MCF 10A (cell line): ENCODE data around the gene TEX101. TPM values are rescaled to one million over a fixed set of nuclear protein-coding genes. Genes with fewer than 3 reads are reported as not detected.

Experiments used
- BruUV-seq: library from RNA; stranded (reverse); fragments of 400-500 nt; replicated peaks from 2 replicates; lab custom pipeline; 2021; lab: Mats Ljungman, UMichigan
- CTCF ChIA-PET: fragments of 300-600 bp; sonication (Branson Sonifier 250); formaldehyde crosslinking; extraction: SDS; loops from one replicate; lab custom pipeline; 2021; ENCODE audit warnings: antibody characterized with exemption, inconsistent platforms; lab: Yijun Ruan, JAX
- POLR2A ChIA-PET: fragments of 300-600, 350-650 bp; sonication (Branson Sonifier 250); formaldehyde crosslinking; extraction: SDS; loops from one replicate; lab custom pipeline; 2020; ENCODE audit warnings: antibody characterized with exemption, inconsistent platforms; lab: Yijun Ruan, JAX
- DNase-seq: peaks from one replicate; pipeline ENCODE4 v3.0.0-alpha.2; 2018; ENCODE audit not compliant: unreplicated experiment
- H3K27ac Mint-ChIP-seq: one replicate; pipeline ENCODE4 v1.8.0; 2022; ENCODE audit warnings: mild to moderate bottlenecking, low read depth, mixed read lengths; ENCODE audit not compliant: unreplicated experiment
- H3K27me3 Mint-ChIP-seq: one replicate; pipeline ENCODE4 v1.8.0; 2022; ENCODE audit warnings: mixed read lengths; ENCODE audit not compliant: insufficient read depth, unreplicated experiment
- H3K36me3 Mint-ChIP-seq: one replicate; pipeline ENCODE4 v1.8.0; 2022; ENCODE audit warnings: mild to moderate bottlenecking, moderate library complexity, mixed read lengths; ENCODE audit not compliant: insufficient read depth, unreplicated experiment
- H3K4me1 Mint-ChIP-seq: one replicate; pipeline ENCODE4 v1.8.0; 2022; ENCODE audit warnings: mixed read lengths; ENCODE audit not compliant: insufficient read depth, unreplicated experiment
- H3K4me3 Mint-ChIP-seq: one replicate; pipeline ENCODE4 v1.8.0; 2022; ENCODE audit warnings: mild to moderate bottlenecking, moderate library complexity, mixed read lengths; ENCODE audit not compliant: unreplicated experiment
- H3K9me3 Mint-ChIP-seq: one replicate; pipeline ENCODE4 v1.8.0; 2022; ENCODE audit warnings: mixed read lengths; ENCODE audit not compliant: unreplicated experiment
- CTCF ChIP-seq: fragments of 200-600 bp; IDR thresholded peaks from one replicate; pipeline ENCODE4 v1.8.0; 2022; ENCODE audit warnings: antibody characterized with exemption, mild to moderate bottlenecking; ENCODE audit not compliant: unreplicated experiment
- intact Hi-C: fragments of 100-400 bp; cut with micrococcal nuclease; formaldehyde crosslinking; loops from 2 replicates; pipeline ENCODE4 v1.14.1; 2022
- total RNA-seq: library from RNA; stranded (reverse); gene quantifications from 2 replicates; pipeline ENCODE4 v1.2.3, GENCODE V29; 2022

Gene TEX101
- total RNA-seq, 1 experiment from 2014 or later: not detected

DNA sequence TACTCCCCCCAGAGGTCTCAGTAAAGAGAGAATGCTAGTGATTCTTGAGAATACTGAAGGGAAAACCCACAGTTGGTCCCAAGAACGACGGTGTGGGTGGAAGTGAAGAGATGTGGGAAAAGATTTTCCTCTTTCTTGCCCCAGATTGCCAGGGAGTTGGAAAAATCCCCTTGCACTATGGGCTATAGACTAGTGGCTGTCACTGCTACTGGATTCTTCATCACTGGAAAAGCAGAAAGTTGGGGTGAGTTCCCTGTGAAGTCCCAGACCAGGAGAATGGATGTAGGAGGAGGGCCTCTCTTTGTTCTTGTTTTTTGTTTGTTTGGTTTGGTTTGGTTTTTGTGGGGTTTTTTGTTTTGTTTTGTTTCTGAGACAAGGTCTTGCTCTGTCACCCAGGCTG, 39.3 kb downstream of the TEX101 start:
- POLR2A ChIA-PET: interaction anchor here (0.6 kb wide), 1 partner anchor 11 kb away, joined by 4 read pairs; the partner anchor contains the start of gene LYPD3
- intact Hi-C loops: no loop called here
- Mint-ChIP-seq H3K27ac (no peak overlapping the region), H3K4me3 (no peak overlapping the region), H3K27me3 (no peaks in the 10 kb centered on the region), H3K9me3 (peaks cover 6% of the 10 kb centered on the region), H3K4me1 (peaks cover 21% of the 10 kb centered on the region), H3K36me3 (no peaks in the 10 kb centered on the region)
- DNase-seq: no peak
- CTCF ChIA-PET: interaction anchor here (0.6 to 2.2 kb wide), 5 partner anchors 22 to 341 kb away, joined by 3 to 10 read pairs (median 3); no protein-coding TSS in a partner anchor
- no peak for TF ChIP-seq CTCF
- no TSS peak for BruUV-seq

GRCh38 chr19:43455321-43456113, 40.8 kb downstream of the TEX101 start:
- H3K4me3 Mint-ChIP-seq: no peak overlapping the region
- POLR2A ChIA-PET: interaction anchor here (1.1 kb wide), 1 partner anchor 24 kb away, joined by 6 read pairs; no protein-coding TSS in a partner anchor
- peak overlapping the region; percentile 61 for H3K27ac Mint-ChIP-seq
- no peak for TF ChIP-seq CTCF
- no peak for DNase-seq
- CTCF ChIA-PET: interaction anchor here (0.6 to 3.5 kb wide), 4 partner anchors 8 to 65 kb away, joined by 3 to 18 read pairs (median 4); no protein-coding TSS in a partner anchor
- intact Hi-C loops: no loop called here
- no peaks in the 10 kb centered on the region for H3K27me3 Mint-ChIP-seq
- peaks cover 6% of the 10 kb centered on the region for H3K9me3 Mint-ChIP-seq
- BruUV-seq: no TSS peak
- peaks cover 21% of the 10 kb centered on the region for H3K4me1 Mint-ChIP-seq
- H3K36me3 Mint-ChIP-seq: no peaks in the 10 kb centered on the region

DNA sequence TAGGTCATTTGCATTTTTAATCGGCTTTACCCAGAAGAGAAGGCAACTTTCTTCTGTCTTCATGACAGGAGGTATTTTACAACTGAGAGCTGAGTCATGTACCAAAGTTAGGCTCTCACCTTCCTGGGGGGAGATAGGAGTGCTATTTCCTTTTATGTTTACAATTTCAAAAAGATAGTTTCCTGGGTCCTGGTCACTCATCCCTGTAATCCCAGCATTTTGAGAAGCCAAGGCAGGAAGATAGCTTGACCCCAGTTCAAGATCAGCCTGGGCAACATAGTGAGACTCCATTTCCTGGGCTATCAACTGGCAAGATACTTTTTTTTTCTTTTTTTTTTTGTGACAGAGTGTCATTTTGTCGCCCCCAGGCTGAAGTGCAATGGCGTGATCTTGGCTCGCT, 43.1 kb downstream of the TEX101 start:
- DNase-seq: no peak
- peaks cover 10% of the 10 kb centered on the region for H3K4me1 Mint-ChIP-seq
- ChIA-PET POLR2A (interaction anchor here (0.8 to 1.6 kb wide), 3 partner anchors 11 to 25 kb away, joined by 3 to 5 read pairs (median 3); no protein-coding TSS in a partner anchor), CTCF (interaction anchor here (0.6 to 3.5 kb wide), 3 partner anchors 10 to 218 kb away, joined by 4 to 18 read pairs (median 8); no protein-coding TSS in a partner anchor)
- peaks cover 5% of the 10 kb centered on the region for H3K36me3 Mint-ChIP-seq
- H3K4me3 Mint-ChIP-seq: no peak overlapping the region
- no peak for TF ChIP-seq CTCF
- no TSS peak for BruUV-seq
- no peaks in the 10 kb centered on the region for H3K27me3 Mint-ChIP-seq
- intact Hi-C loops: no loop called here
- no peaks in the 10 kb centered on the region for H3K9me3 Mint-ChIP-seq
- no peak overlapping the region for H3K27ac Mint-ChIP-seq

DNA sequence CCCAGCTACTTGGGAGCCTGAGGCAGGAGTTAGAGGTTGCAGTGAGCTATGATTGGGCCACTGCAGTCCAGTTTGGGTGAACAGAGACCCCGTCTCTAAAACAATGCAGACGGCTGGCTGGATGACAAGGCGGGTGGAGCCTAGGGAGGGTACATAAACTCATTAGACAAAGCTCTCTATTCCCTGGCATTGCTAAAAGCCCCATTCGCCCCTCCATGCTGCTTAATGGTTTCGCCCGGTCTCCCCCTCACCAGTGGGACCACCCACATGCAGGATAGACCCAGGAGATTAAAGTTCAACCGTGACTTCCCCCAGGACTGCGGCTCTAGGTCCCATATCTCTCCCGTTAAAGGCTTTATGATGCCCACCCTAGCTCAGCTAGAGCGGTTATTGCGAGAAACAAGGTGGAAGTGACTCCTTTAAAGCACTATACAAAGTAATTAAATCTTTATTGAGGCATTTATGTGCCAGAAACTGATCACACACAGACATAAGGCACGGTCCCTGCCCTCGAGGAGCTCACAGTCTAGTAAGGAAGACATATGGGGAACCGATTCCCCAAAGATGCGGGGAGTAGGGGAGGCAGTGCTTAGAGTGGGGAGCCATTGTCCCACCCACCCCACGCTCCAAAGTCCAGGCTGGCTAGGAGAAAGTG, 45.8 kb downstream of the TEX101 start:
- no TSS peak for BruUV-seq
- CTCF ChIA-PET: interaction anchor here (0.5 to 1.3 kb wide), 6 partner anchors 12 to 185 kb away, joined by 3 to 7 read pairs (median 4); no protein-coding TSS in a partner anchor
- Mint-ChIP-seq H3K4me1 (peaks cover 26% of the 10 kb centered on the region), H3K9me3 (no peaks in the 10 kb centered on the region), H3K27ac (no peak overlapping the region), H3K27me3 (no peaks in the 10 kb centered on the region), H3K36me3 (peaks cover 5% of the 10 kb centered on the region), H3K4me3 (no peak overlapping the region)
- POLR2A ChIA-PET: no interaction called here
- no peak for TF ChIP-seq CTCF
- intact Hi-C loops: no loop called here
- DNase-seq: no peak
